ENCODE results near the gene AJAP1. TPM values are rescaled to one million over a fixed set of nuclear protein-coding genes. Genes with fewer than 3 reads are reported as not detected.

AJAP1 gene
- total RNA-seq, 5 donors from 2014 or later (not counting 1 experiment from before 2014, with no cell fraction given): 0.44 to 4.4 (median 0.61) TPM

- Mint-ChIP-seq H3K4me1 (no peaks in the 10 kb centered on the region), H3K27ac (no peak overlapping the region), H3K36me3 (no peaks in the 10 kb centered on the region), H3K27me3 (no peaks in the 10 kb centered on the region), H3K9me3 (peaks cover 0 to 6% (median 3%) of the 10 kb centered on the region in 3 donors), H3K4me3 (no peak overlapping the region)
- no peaks in the 10 kb centered on the region for H3K36me3 ChIP-seq (ENCODE audit: control insufficient read depth in 2 of 2, extremely low read depth in 1 of 2, insufficient read depth in 1 of 2, low read length in 1 of 2)
- no peak for ATAC-seq (replicated peaks in 1 of 4)
- POLR2A ChIA-PET: no interaction called here
- no peaks in the 10 kb centered on the region for H3K9me3 ChIP-seq
- CTCF ChIA-PET: no interaction called here
- H3K27ac ChIP-seq (ENCODE audit: low read length): no peak overlapping the region
- no peak for DNase-seq
- no peak overlapping the region for H3K4me3 ChIP-seq (ENCODE audit: control insufficient read depth in 1 of 2, extremely low read depth in 1 of 2, low read length in 1 of 2)
- WGBS (ENCODE audit: insufficient coverage): 26% methylated on average over 2 of the region's 3 CpGs
- H3K27me3 ChIP-seq (replicated peaks in 1 of 2; ENCODE audit: control insufficient read depth in 2 of 2, extremely low read depth in 1 of 2, insufficient read depth in 2 of 2, low read length in 1 of 2): peaks cover 0 to 15% of the 10 kb centered on the region in 2 experiments
- no peaks in the 10 kb centered on the region for H3K4me1 ChIP-seq (ENCODE audit: control insufficient read depth in 1 of 2, extremely low read depth in 1 of 2, insufficient read depth in 2 of 2, low read length in 2 of 2)
Measured at GRCh38 chr1:4750177-4750576, 95.8 kb downstream of the AJAP1 start.

DNA sequence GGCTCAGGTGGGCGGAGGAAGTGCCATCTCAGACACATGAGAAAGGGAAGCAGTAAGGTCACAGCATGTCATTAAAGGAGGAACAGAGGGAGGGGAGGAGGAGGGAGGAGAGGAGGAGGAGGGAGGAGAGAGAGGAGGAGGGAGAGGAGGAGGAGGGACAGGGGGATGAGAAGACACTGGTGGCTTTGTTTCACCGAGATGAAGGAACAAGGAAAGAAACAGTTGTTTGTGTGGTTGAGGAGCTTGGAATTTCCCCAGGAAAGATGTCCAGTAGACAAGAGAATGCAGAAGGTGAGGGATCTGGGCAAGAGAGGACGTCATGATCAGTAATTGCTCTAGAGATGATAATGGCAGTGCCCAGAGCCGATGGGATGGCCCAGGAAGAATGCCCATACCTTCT, 97.7 kb downstream of the AJAP1 start:
- ATAC-seq (replicated peaks in 1 of 4): no peak
- H3K4me1 Mint-ChIP-seq: no peaks in the 10 kb centered on the region
- peaks cover 0 to 6% (median 3%) of the 10 kb centered on the region in 3 donors for H3K9me3 Mint-ChIP-seq
- no peak overlapping the region for H3K4me3 Mint-ChIP-seq
- no peaks in the 10 kb centered on the region for H3K4me1 ChIP-seq (ENCODE audit: control insufficient read depth in 1 of 2, extremely low read depth in 1 of 2, insufficient read depth in 2 of 2, low read length in 2 of 2)
- H3K27ac ChIP-seq (ENCODE audit: low read length): no peak overlapping the region
- H3K9me3 ChIP-seq: no peaks in the 10 kb centered on the region
- ChIA-PET CTCF (no interaction called here), POLR2A (no interaction called here)
- WGBS (ENCODE audit: insufficient coverage): 62% methylated on average over 4 of the region's 4 CpGs
- H3K27me3 Mint-ChIP-seq: peaks cover 0 to 4% of the 10 kb centered on the region in 2 donors
- peaks cover 0 to 20% of the 10 kb centered on the region in 2 experiments for H3K27me3 ChIP-seq (replicated peaks in 1 of 2; ENCODE audit: control insufficient read depth in 2 of 2, extremely low read depth in 1 of 2, insufficient read depth in 2 of 2, low read length in 1 of 2)
- H3K36me3 Mint-ChIP-seq: no peaks in the 10 kb centered on the region
- H3K36me3 ChIP-seq (ENCODE audit: control insufficient read depth in 2 of 2, extremely low read depth in 1 of 2, insufficient read depth in 1 of 2, low read length in 1 of 2): no peaks in the 10 kb centered on the region
- H3K4me3 ChIP-seq (ENCODE audit: control insufficient read depth in 1 of 2, extremely low read depth in 1 of 2, low read length in 1 of 2): no peak overlapping the region
- DNase-seq: no peak
- no peak overlapping the region for H3K27ac Mint-ChIP-seq

- H3K4me1 Mint-ChIP-seq: no peaks in the 10 kb centered on the region
- ChIA-PET CTCF (no interaction called here), POLR2A (no interaction called here)
- Histone ChIP-seq H3K4me3 (ENCODE audit: control insufficient read depth in 1 of 2, extremely low read depth in 1 of 2, low read length in 1 of 2) (no peak overlapping the region), H3K9me3 (no peaks in the 10 kb centered on the region), H3K36me3 (ENCODE audit: control insufficient read depth in 2 of 2, extremely low read depth in 1 of 2, insufficient read depth in 1 of 2, low read length in 1 of 2) (no peaks in the 10 kb centered on the region), H3K27me3 (replicated peaks in 1 of 2; ENCODE audit: control insufficient read depth in 2 of 2, extremely low read depth in 1 of 2, insufficient read depth in 2 of 2, low read length in 1 of 2) (peaks cover 0 to 21% of the 10 kb centered on the region in 2 experiments), H3K4me1 (ENCODE audit: control insufficient read depth in 1 of 2, extremely low read depth in 1 of 2, insufficient read depth in 2 of 2, low read length in 2 of 2) (no peaks in the 10 kb centered on the region), H3K27ac (ENCODE audit: low read length) (no peak overlapping the region)
- H3K27me3 Mint-ChIP-seq: peaks cover 4% of the 10 kb centered on the region in 2 donors
- peaks cover 3 to 9% (median 7%) of the 10 kb centered on the region in 3 donors for H3K9me3 Mint-ChIP-seq
- ATAC-seq (replicated peaks in 1 of 4): no peak
- no peak overlapping the region for H3K27ac Mint-ChIP-seq
- no peak overlapping the region for H3K4me3 Mint-ChIP-seq
- H3K36me3 Mint-ChIP-seq: no peaks in the 10 kb centered on the region
- DNase-seq: no peak
- WGBS (ENCODE audit: insufficient coverage): 67% methylated on average over 1 of the region's 2 CpGs
Measured at GRCh38 chr1:4754816-4755215, 100.4 kb downstream of the AJAP1 start.

DNA sequence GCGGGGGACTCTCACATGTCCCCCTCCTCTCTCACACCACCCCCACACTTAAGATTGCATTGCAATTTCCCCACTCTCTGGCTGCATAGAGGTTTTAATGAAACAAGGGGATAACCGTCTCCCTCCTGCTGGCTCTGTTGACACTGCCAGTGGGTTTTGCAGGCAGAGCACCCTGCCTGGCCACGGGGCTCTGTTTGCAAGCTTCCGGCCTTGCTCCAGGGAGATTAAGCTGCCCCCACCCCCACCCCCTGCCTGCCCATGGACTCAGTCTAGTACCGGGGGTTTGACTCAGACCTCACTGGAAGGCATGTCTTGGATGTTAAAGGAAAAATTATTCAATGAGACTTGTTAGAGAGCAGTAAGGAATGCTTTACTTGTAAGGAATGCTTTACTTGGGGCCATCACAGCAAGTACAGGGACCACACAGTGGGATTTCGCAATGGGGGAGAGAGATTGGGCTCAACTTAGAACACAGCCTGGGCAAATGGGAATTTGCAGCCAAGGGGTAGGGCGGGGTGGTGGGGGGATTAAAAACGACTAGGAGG, 101.0 kb downstream of the AJAP1 start:
- WGBS (ENCODE audit: insufficient coverage): 23% methylated on average over 3 of the region's 8 CpGs
- H3K27ac Mint-ChIP-seq: no peak overlapping the region

GRCh38 chr1:4755864-4756504, 101.6 kb downstream of the AJAP1 start:
- Mint-ChIP-seq H3K4me1 (no peaks in the 10 kb centered on the region), H3K9me3 (peaks cover 3 to 9% (median 7%) of the 10 kb centered on the region in 3 donors), H3K27me3 (peaks cover 4% of the 10 kb centered on the region in 2 donors), H3K27ac (no peak overlapping the region), H3K36me3 (no peaks in the 10 kb centered on the region), H3K4me3 (no peak overlapping the region)
- peaks cover 0 to 21% of the 10 kb centered on the region in 2 experiments for H3K27me3 ChIP-seq (replicated peaks in 1 of 2; ENCODE audit: control insufficient read depth in 2 of 2, extremely low read depth in 1 of 2, insufficient read depth in 2 of 2, low read length in 1 of 2)
- ATAC-seq (replicated peaks in 1 of 4): no peak
- ChIA-PET POLR2A (no interaction called here), CTCF (no interaction called here)
- no peaks in the 10 kb centered on the region for H3K9me3 ChIP-seq
- H3K36me3 ChIP-seq (ENCODE audit: control insufficient read depth in 2 of 2, extremely low read depth in 1 of 2, insufficient read depth in 1 of 2, low read length in 1 of 2): no peaks in the 10 kb centered on the region
- 86% methylated on average over 6 of the region's 8 CpGs for WGBS (ENCODE audit: insufficient coverage)
- H3K4me3 ChIP-seq (ENCODE audit: control insufficient read depth in 1 of 2, extremely low read depth in 1 of 2, low read length in 1 of 2): no peak overlapping the region
- no peak overlapping the region for H3K27ac ChIP-seq (ENCODE audit: low read length)
- no peak for DNase-seq
- H3K4me1 ChIP-seq (ENCODE audit: control insufficient read depth in 1 of 2, extremely low read depth in 1 of 2, insufficient read depth in 2 of 2, low read length in 2 of 2): no peaks in the 10 kb centered on the region

More for the DNA sequence above, 101.0 kb downstream of the AJAP1 start:
- Histone ChIP-seq H3K27ac (ENCODE audit: low read length) (no peak overlapping the region), H3K4me3 (ENCODE audit: control insufficient read depth in 1 of 2, extremely low read depth in 1 of 2, low read length in 1 of 2) (no peak overlapping the region), H3K36me3 (ENCODE audit: control insufficient read depth in 2 of 2, extremely low read depth in 1 of 2, insufficient read depth in 1 of 2, low read length in 1 of 2) (no peaks in the 10 kb centered on the region), H3K27me3 (replicated peaks in 1 of 2; ENCODE audit: control insufficient read depth in 2 of 2, extremely low read depth in 1 of 2, insufficient read depth in 2 of 2, low read length in 1 of 2) (peaks cover 0 to 21% of the 10 kb centered on the region in 2 experiments), H3K9me3 (no peaks in the 10 kb centered on the region), H3K4me1 (ENCODE audit: control insufficient read depth in 1 of 2, extremely low read depth in 1 of 2, insufficient read depth in 2 of 2, low read length in 2 of 2) (no peaks in the 10 kb centered on the region)
- Mint-ChIP-seq H3K4me1 (no peaks in the 10 kb centered on the region), H3K9me3 (peaks cover 3 to 9% (median 7%) of the 10 kb centered on the region in 3 donors), H3K36me3 (no peaks in the 10 kb centered on the region), H3K4me3 (no peak overlapping the region), H3K27me3 (peaks cover 4% of the 10 kb centered on the region in 2 donors)
- no peak for ATAC-seq (replicated peaks in 1 of 4)
- ChIA-PET POLR2A (no interaction called here), CTCF (no interaction called here)
- no peak for DNase-seq

GRCh38 chr1:4756851-4757580, 102.6 kb downstream of the AJAP1 start:
- ATAC-seq (replicated peaks in 1 of 4): no peak
- H3K27me3 Mint-ChIP-seq: peaks cover 4% of the 10 kb centered on the region in 2 donors

More at GRCh38 chr1:4756851-4757580, 102.6 kb downstream of the AJAP1 start:
- no peak overlapping the region for H3K4me3 Mint-ChIP-seq
- H3K4me3 ChIP-seq (ENCODE audit: control insufficient read depth in 1 of 2, extremely low read depth in 1 of 2, low read length in 1 of 2): no peak overlapping the region
- H3K4me1 Mint-ChIP-seq: no peaks in the 10 kb centered on the region
- no peaks in the 10 kb centered on the region for H3K36me3 ChIP-seq (ENCODE audit: control insufficient read depth in 2 of 2, extremely low read depth in 1 of 2, insufficient read depth in 1 of 2, low read length in 1 of 2)
- no peak overlapping the region for H3K27ac Mint-ChIP-seq
- no peak for DNase-seq
- no peaks in the 10 kb centered on the region for H3K36me3 Mint-ChIP-seq
- H3K27me3 ChIP-seq (replicated peaks in 1 of 2; ENCODE audit: control insufficient read depth in 2 of 2, extremely low read depth in 1 of 2, insufficient read depth in 2 of 2, low read length in 1 of 2): peaks cover 0 to 18% of the 10 kb centered on the region in 2 experiments
- H3K4me1 ChIP-seq (ENCODE audit: control insufficient read depth in 1 of 2, extremely low read depth in 1 of 2, insufficient read depth in 2 of 2, low read length in 2 of 2): no peaks in the 10 kb centered on the region
- WGBS (ENCODE audit: insufficient coverage): 79% methylated on average over 4 of the region's 10 CpGs
- POLR2A ChIA-PET: no interaction called here
- H3K9me3 Mint-ChIP-seq: peaks cover 3 to 9% (median 7%) of the 10 kb centered on the region in 3 donors
- no peak overlapping the region for H3K27ac ChIP-seq (ENCODE audit: low read length)
- no peaks in the 10 kb centered on the region for H3K9me3 ChIP-seq
- CTCF ChIA-PET: no interaction called here

All from T-cell (primary cell).